ENCODE measurements around the gene KCND3. TPM values are rescaled to one million over a fixed set of nuclear protein-coding genes. Genes with fewer than 3 reads are reported as not detected.

KCND3 gene
- total and polyA plus RNA-seq, 12 donors: 0.39 to 6.7 (median 3.1) TPM

DNA sequence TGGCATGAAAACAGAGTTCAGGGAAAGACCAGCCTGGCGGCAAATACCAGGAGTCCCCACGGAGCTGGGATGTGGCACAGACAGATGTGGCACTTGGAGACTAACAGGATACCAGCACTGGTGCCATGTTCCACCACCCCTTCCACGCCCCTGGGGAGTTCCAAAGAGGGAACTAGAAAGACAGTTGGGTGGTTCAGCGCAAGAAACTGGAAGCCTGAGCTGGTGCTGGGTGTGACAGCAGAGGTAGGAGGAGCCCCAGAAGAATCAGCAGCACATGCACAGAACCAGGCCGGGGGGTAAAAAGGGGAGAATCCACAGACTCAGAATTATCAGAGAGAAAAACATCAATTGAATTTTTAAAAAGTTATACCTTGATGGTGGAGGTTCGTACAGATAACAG, 211.4 kb downstream of the KCND3 start:
- no peak for DNase-seq
- intact Hi-C loops (cut with DNase I): no loop called here
- no peaks in the 10 kb centered on the region for H3K9me3 ChIP-seq (replicated peaks in 1 of 3)
- H3K4me1 ChIP-seq (replicated peaks in 1 of 2): no peaks in the 10 kb centered on the region
- H3K27ac ChIP-seq: no peak overlapping the region
- WGBS, 4 donors: 89 to 95% (median 92%) methylated on average over 6 of the region's 6 CpGs
- no peaks in the 10 kb centered on the region for H3K27me3 ChIP-seq
- H3K36me3 ChIP-seq (replicated peaks in 1 of 2): no peaks in the 10 kb centered on the region
- H3K4me3 ChIP-seq: no peak overlapping the region
- no peak for TF ChIP-seq POLR2A (IDR thresholded peaks at IDR 0.05)
- TF ChIP-seq, protein P1, sequence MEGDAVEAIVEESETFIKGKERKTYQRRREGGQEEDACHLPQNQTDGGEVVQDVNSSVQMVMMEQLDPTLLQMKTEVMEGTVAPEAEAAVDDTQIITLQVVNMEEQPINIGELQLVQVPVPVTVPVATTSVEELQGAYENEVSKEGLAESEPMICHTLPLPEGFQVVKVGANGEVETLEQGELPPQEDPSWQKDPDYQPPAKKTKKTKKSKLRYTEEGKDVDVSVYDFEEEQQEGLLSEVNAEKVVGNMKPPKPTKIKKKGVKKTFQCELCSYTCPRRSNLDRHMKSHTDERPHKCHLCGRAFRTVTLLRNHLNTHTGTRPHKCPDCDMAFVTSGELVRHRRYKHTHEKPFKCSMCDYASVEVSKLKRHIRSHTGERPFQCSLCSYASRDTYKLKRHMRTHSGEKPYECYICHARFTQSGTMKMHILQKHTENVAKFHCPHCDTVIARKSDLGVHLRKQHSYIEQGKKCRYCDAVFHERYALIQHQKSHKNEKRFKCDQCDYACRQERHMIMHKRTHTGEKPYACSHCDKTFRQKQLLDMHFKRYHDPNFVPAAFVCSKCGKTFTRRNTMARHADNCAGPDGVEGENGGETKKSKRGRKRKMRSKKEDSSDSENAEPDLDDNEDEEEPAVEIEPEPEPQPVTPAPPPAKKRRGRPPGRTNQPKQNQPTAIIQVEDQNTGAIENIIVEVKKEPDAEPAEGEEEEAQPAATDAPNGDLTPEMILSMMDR (IDR thresholded peaks at IDR 0.05): no peak

DNA sequence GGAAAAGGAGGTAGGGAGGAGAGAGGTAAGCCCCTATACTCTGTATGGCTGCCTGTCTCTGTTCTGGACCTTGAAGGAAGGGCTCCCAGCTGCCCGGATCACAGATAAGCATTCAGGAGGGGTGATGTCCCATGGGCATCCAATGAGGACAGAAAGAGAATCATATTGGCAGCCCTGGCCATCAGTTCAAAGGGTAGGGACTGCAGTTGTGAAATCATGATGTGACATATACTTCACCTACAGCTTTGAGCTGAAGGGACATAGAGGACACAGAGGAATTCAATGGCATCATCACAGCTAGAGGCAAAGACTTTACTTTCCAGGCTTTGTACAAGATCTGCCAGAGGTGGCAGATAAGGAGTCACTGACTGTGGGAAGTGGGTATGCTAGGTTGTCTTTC, 212.2 kb downstream of the KCND3 start:
- Histone ChIP-seq H3K4me1 (replicated peaks in 1 of 2) (no peaks in the 10 kb centered on the region), H3K27ac (no peak overlapping the region), H3K36me3 (replicated peaks in 1 of 2) (no peaks in the 10 kb centered on the region), H3K4me3 (no peak overlapping the region), H3K27me3 (no peaks in the 10 kb centered on the region), H3K9me3 (replicated peaks in 1 of 3) (no peaks in the 10 kb centered on the region)
- WGBS, 4 donors: 75 to 83% (median 82%) methylated on average over 1 of the region's 1 CpG
- intact Hi-C loops (cut with DNase I): no loop called here
- no peak for TF ChIP-seq POLR2A (IDR thresholded peaks at IDR 0.05)
- TF ChIP-seq, protein P1 (IDR thresholded peaks at IDR 0.05): no peak
- no peak for DNase-seq

DNA sequence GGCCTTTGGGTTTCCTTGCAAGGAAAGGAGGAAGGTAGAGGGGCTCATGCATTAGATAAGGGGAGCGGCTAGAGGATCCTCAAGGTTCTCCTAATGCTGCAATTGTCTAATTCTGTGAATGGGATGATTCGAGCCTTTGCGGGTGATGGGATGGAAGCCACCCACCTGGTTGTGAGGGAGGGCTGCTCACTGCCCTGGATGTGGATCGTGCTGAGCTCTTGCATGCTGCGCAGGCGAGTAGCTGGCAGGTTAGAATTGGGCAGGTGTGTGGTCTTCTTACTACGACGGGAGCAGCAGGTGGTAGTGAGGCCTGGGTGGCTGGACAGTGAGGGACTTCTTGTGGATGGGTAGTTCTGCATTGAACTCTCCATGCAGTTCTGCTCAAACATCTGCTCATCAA, 212.6 kb downstream of the KCND3 start:
- intact Hi-C loops (cut with DNase I): no loop called here
- 91 to 95% (median 94%) methylated on average over 8 of the region's 8 CpGs for WGBS, 4 donors
- no peaks in the 10 kb centered on the region for H3K4me1 ChIP-seq (replicated peaks in 1 of 2)
- H3K4me3 ChIP-seq: no peak overlapping the region
- no peaks in the 10 kb centered on the region for H3K27me3 ChIP-seq
- no peaks in the 10 kb centered on the region for H3K36me3 ChIP-seq (replicated peaks in 1 of 2)
- H3K27ac ChIP-seq: no peak overlapping the region
- no peak for TF ChIP-seq POLR2A (IDR thresholded peaks at IDR 0.05)
- TF ChIP-seq, protein P1 (IDR thresholded peaks at IDR 0.05): no peak
- H3K9me3 ChIP-seq (replicated peaks in 1 of 3): no peaks in the 10 kb centered on the region
- no peak for DNase-seq

DNA sequence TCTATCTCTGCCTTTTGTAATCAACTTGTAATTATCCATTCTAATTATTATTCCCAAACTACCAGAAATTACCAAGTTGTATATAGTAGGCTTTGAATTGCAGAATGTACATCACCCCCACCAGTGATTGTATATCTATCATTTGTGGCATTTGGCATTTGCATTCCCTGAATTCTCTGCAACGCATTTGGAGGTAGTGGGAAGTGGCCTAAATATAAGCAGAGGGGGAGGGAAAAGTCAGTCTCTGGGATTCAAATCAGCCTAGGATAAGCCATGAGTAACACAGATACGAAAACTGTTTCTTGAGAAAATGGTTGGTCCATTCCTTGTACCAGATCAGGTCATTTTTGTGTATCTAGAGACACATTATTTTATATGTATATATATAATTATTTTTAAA, 213.1 kb downstream of the KCND3 start:
- H3K4me3 ChIP-seq: no peak overlapping the region
- no peaks in the 10 kb centered on the region for H3K36me3 ChIP-seq (replicated peaks in 1 of 2)
- intact Hi-C loops (cut with DNase I): no loop called here
- WGBS, 4 donors: 78 to 96% (median 88%) methylated on average over 2 of the region's 2 CpGs
- no peak for DNase-seq
- no peak overlapping the region for H3K27ac ChIP-seq
- no peaks in the 10 kb centered on the region for H3K27me3 ChIP-seq
- TF ChIP-seq, protein P1 (IDR thresholded peaks at IDR 0.05): no peak
- TF ChIP-seq POLR2A (IDR thresholded peaks at IDR 0.05): no peak
- H3K4me1 ChIP-seq (replicated peaks in 1 of 2): no peaks in the 10 kb centered on the region
- no peaks in the 10 kb centered on the region for H3K9me3 ChIP-seq (replicated peaks in 1 of 3)
